HFFc6 (cell line): ENCODE data around the gene ZNF469. TPM values are rescaled to one million over a fixed set of nuclear protein-coding genes. Genes with fewer than 3 reads are reported as not detected.
"Not testable (repeated sequence)": the region's sequence is repeated elsewhere in the genome, so short reads cannot be mapped to it uniquely, and the experiment has no call there.

Experiments used
- DNase-seq: peaks from one replicate; pipeline ENCODE4 v3.0.0-alpha.2; 2018
- H3K27ac Mint-ChIP-seq: 2 replicates; pipeline ENCODE4 v1.8.0; 2020; ENCODE audit warnings: mild to moderate bottlenecking, mixed read lengths
- H3K27me3 Mint-ChIP-seq: 2 replicates; pipeline ENCODE4 v1.8.0; 2021; ENCODE audit warnings: mild to moderate bottlenecking, moderate library complexity, mixed read lengths; ENCODE audit not compliant: insufficient read depth
- H3K36me3 Mint-ChIP-seq: 2 replicates; pipeline ENCODE4 v1.8.0; 2021; ENCODE audit warnings: low read depth, mixed read lengths
- H3K4me1 Mint-ChIP-seq: 2 replicates; pipeline ENCODE4 v1.8.0; 2020; ENCODE audit warnings: low read depth, mixed read lengths
- H3K4me3 Mint-ChIP-seq: 2 replicates; pipeline ENCODE4 v1.8.0; 2020; ENCODE audit warnings: mild to moderate bottlenecking, moderate library complexity, mixed read lengths
- H3K9me3 Mint-ChIP-seq: 2 replicates; pipeline ENCODE4 v1.8.0; 2020; ENCODE audit warnings: mild to moderate bottlenecking, mixed read lengths
- total RNA-seq, 6 experiments: library from RNA; stranded (reverse); fragmentation: NEBNext Ultra II Directional; extraction: Animal tissue kit (Norgen Biotek cat#: 25700); gene quantifications; 2 replicates in 1 of 6; 3 replicates in 5 of 6; pipeline ENCODE4 v1.2.3, GENCODE V29; 2021
- TF ChIP-seq, protein P1 (sequence below): fragments of 200-600 bp; sonication (generic); IDR thresholded peaks from 2 replicates; pipeline ENCODE4 v1.5.0; 2021; ENCODE audit warnings: antibody characterized with exemption, mild to moderate bottlenecking

Gene ZNF469
- total RNA-seq, 6 experiments from 2014 or later: 9.4 to 17.5 (median 10.1) TPM

DNA sequence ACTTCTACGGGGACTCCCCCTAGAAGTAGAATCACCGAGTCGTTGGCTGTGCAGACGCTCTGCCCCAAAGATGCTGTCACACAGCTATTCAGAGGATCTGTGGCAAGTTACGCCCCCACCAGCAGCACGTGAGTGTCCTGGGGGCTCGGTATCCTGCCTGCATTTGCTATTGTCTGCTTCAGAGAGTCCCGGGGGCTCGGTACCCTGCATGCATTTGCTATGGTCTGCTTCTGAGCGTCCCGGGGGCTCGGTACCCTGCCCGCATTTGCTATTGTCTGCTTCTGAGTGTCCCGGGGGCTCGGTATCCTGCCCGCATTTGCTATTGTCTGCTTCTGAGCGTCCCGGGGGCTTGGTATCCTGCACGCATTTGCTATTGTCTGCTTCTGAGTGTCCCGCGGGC lies 23.8 kb upstream of the ZNF469 start:
- H3K36me3 Mint-ChIP-seq: no peaks in the 10 kb centered on the region
- peaks cover 14% of the 10 kb centered on the region; the same call in 1 of the 2 replicates for H3K9me3 Mint-ChIP-seq
- no peak overlapping the region for H3K4me3 Mint-ChIP-seq
- TF ChIP-seq, protein P1, sequence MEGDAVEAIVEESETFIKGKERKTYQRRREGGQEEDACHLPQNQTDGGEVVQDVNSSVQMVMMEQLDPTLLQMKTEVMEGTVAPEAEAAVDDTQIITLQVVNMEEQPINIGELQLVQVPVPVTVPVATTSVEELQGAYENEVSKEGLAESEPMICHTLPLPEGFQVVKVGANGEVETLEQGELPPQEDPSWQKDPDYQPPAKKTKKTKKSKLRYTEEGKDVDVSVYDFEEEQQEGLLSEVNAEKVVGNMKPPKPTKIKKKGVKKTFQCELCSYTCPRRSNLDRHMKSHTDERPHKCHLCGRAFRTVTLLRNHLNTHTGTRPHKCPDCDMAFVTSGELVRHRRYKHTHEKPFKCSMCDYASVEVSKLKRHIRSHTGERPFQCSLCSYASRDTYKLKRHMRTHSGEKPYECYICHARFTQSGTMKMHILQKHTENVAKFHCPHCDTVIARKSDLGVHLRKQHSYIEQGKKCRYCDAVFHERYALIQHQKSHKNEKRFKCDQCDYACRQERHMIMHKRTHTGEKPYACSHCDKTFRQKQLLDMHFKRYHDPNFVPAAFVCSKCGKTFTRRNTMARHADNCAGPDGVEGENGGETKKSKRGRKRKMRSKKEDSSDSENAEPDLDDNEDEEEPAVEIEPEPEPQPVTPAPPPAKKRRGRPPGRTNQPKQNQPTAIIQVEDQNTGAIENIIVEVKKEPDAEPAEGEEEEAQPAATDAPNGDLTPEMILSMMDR: no peak
- peaks cover 10% of the 10 kb centered on the region for H3K27me3 Mint-ChIP-seq
- no peak for DNase-seq
- no peak overlapping the region for H3K27ac Mint-ChIP-seq
- H3K4me1 Mint-ChIP-seq: no peaks in the 10 kb centered on the region; the same call in 1 of the 2 replicates

DNA sequence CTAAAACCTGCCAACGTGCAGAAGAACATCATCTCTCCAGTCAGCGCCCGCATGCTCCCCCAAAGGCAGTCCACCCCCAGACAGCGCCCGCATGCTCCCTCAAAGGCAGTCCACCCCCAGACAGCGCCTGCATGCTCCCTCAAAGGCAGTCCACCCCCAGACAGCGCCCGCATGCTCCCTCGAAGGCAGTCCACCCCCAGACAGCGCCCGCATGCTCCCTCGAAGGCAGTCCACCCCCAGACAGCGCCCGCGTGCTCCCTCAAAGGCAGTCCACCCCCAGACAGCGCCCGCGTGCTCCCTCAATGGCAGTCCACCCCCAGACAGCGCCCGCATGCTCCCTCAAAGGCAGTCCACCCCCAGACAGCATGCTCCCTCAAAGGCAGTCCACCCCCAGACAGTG lies 22.4 kb upstream of the ZNF469 start:
- H3K4me3 Mint-ChIP-seq, DNase-seq, H3K27ac Mint-ChIP-seq, H3K27me3 Mint-ChIP-seq, H3K36me3 Mint-ChIP-seq, H3K4me1 Mint-ChIP-seq: not testable (repeated sequence)
- H3K9me3 Mint-ChIP-seq: peaks cover 14% of the 10 kb centered on the region; the same call in 1 of the 2 replicates

DNA sequence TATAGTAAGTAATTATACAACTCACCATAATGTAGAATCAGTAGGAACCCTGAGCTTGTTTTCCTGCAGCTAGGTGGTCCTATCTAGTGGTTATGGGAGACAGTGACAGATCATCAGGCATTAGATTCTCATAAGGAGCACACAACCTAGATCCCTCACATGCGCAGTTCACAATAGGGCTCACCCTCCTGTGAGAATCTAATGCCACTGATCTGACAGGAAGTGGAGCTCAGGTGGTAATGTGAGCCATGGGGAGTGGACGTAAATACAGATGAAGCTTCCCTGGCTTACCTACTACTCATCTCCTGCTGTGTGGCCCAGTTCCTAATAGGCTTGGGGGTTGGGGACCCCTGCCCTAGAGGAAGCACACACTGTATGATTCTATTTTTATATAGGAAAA lies 21.8 kb upstream of the ZNF469 start:
- peaks cover 14% of the 10 kb centered on the region; the same call in 1 of the 2 replicates for H3K9me3 Mint-ChIP-seq
- no peak overlapping the region for H3K4me3 Mint-ChIP-seq

DNA sequence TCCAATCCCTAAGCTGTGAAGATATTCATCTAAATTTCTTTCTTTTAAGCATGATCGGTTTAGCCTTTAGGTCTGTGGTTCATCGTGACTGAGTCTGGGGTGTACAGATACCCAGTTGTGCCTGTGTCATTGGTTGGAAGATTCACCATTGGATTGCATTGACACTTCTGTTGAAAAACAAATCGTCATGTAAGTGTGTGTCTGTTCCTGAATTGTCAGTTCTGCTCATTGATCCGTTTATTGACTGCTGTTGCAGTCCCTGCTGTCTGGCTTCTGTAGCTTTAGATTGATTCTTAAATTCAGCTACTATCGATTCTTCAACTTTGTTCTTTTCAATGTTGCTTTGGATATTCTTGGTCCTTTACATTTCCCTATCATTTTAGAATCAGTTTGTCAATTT lies 21.0 kb upstream of the ZNF469 start:
- Mint-ChIP-seq H3K4me3 (no peak overlapping the region), H3K36me3 (no peaks in the 10 kb centered on the region), H3K9me3 (peaks cover 14% of the 10 kb centered on the region; the same call in 1 of the 2 replicates), H3K27ac (no peak overlapping the region), H3K4me1 (no peaks in the 10 kb centered on the region; the same call in 1 of the 2 replicates), H3K27me3 (peaks cover 10% of the 10 kb centered on the region)
- DNase-seq: no peak
- TF ChIP-seq, protein P1: no peak

More for the DNA sequence above, 21.8 kb upstream of the ZNF469 start:
- Mint-ChIP-seq H3K4me1 (no peaks in the 10 kb centered on the region; the same call in 1 of the 2 replicates), H3K27ac (no peak overlapping the region), H3K36me3 (no peaks in the 10 kb centered on the region), H3K27me3 (peaks cover 10% of the 10 kb centered on the region)
- no peak for DNase-seq
- TF ChIP-seq, protein P1: no peak

DNA sequence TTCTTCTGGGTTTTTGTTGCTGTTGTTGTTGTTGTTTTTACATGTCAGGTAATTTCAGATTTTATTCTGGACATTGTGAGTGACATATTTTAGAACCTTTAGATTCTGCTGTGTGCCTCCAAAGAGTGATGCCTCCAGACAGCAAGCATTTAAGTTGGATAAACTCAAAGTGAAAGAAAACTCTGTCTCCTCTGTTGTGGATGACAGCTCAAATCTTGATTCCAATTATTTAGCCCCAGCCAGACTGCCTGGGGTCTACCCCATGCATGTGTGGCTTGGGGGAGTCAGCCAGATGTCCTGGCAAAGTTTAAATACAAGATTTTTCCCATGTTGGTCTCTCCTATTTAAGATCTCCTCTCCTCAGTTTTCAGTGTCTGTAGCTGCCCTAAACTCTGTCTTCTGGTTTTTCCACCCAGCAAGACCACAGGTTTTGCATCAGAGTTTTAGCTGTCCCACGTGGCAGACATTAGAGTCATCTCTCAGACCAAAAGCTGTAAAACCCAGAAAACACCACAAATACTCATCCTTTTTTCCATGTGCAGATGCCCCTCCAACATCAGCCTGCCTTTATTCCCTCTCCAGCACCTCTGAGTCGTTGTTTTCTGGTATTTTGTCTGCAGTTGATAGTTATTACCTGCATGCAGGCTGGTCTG lies 19.4 kb upstream of the ZNF469 start:
- no peaks in the 10 kb centered on the region for H3K36me3 Mint-ChIP-seq
- H3K4me1 Mint-ChIP-seq: no peaks in the 10 kb centered on the region
- H3K9me3 Mint-ChIP-seq: peaks cover 14% of the 10 kb centered on the region; the same call in 1 of the 2 replicates
- peaks cover 10% of the 10 kb centered on the region for H3K27me3 Mint-ChIP-seq
- no peak overlapping the region for H3K4me3 Mint-ChIP-seq
- DNase-seq: no peak
- H3K27ac Mint-ChIP-seq: no peak overlapping the region
- TF ChIP-seq, protein P1: no peak

DNA sequence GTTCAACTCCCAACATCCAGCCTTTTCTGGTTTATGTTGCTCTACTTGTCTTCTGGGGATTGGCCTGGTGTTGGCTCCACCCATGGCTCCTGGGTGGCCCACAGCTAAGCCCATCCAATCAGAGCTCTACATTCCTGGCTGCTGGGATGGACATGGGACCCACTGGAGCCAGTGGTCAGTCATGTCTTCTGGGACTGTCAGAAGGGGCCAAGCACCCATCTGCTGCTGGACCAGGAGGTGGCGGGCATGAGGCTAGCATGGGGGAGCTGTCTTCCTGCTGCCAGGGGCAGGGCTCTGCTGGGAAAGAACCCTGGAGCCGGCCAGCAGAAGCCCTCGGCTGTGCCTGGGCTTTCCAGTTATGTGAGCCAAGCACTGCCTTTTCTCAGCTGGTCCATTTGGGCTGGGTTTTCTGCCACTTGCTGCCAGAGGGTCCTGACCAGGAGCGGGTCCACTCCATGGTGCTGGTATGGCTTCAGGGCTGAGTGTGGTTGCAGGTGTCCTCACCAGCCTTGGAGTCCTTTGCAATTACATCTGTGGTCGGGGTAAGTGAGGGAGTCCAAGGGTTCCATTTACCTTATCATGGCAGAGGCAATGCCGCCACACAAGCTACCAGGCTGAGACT lies 17.4 kb upstream of the ZNF469 start:
- H3K36me3 Mint-ChIP-seq: no peaks in the 10 kb centered on the region
- H3K9me3 Mint-ChIP-seq: peaks cover 14% of the 10 kb centered on the region; the same call in 1 of the 2 replicates
- H3K4me1 Mint-ChIP-seq: no peaks in the 10 kb centered on the region
- H3K27me3 Mint-ChIP-seq: peaks cover 7% of the 10 kb centered on the region; the same call in 1 of the 2 replicates
- TF ChIP-seq, protein P1: no peak
- no peak overlapping the region for H3K4me3 Mint-ChIP-seq
- no peak for DNase-seq
- no peak overlapping the region for H3K27ac Mint-ChIP-seq
